ENCODE results near the gene DYSF.
"Not testable (repeated sequence)": the region's sequence is repeated elsewhere in the genome, so short reads cannot be mapped to it uniquely, and the experiment has no call there.

Gene DYSF

DNA sequence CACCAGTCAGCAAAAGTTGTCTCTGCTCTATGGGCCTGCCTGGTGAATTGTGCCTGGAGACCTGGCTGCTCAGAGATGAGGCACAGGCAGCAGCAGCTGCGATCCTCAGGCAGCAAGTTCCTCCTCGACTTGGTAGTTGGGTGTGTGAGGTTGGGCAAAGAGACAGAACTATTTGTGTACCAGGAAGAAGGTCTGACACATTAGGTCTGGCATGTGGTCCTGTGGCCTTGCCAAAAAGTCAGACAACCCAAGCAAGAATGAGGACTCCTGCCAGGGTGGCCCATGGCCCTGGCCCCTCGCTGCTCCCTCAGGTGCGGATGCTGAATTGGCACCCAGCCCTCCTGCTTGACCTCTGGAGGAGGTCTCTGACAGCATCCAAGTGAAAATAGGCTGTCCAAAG is 192.7 kb downstream of the DYSF start:
- TF ChIP-seq, protein P1, sequence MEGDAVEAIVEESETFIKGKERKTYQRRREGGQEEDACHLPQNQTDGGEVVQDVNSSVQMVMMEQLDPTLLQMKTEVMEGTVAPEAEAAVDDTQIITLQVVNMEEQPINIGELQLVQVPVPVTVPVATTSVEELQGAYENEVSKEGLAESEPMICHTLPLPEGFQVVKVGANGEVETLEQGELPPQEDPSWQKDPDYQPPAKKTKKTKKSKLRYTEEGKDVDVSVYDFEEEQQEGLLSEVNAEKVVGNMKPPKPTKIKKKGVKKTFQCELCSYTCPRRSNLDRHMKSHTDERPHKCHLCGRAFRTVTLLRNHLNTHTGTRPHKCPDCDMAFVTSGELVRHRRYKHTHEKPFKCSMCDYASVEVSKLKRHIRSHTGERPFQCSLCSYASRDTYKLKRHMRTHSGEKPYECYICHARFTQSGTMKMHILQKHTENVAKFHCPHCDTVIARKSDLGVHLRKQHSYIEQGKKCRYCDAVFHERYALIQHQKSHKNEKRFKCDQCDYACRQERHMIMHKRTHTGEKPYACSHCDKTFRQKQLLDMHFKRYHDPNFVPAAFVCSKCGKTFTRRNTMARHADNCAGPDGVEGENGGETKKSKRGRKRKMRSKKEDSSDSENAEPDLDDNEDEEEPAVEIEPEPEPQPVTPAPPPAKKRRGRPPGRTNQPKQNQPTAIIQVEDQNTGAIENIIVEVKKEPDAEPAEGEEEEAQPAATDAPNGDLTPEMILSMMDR (IDR thresholded peaks at IDR 0.05; ENCODE audit: low read length, missing control alignments) = no peak
- no peak overlapping the region for H3K4me3 ChIP-seq (replicated peaks; ENCODE audit: low read depth, low read length)
- peak; percentile 45 for DNase-seq (ENCODE audit: low read depth)

DNA sequence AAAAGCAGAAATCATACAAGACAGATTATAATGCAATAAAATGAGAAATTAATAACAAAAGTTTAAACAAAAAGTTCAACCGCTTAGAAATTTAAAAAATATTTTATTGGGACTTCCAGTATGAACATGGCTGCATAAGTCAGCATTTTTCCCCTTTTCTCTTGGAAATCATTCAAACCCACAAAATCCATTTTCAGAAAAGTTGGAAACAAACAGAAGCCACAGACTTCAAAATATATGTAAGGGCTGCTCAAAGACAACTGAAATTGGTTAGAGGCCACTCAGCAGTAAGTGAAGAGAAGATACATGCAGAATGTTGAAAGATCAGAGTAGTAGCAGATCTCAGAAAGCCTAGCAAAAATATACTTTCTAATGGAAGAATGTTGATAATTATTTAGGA is 194.0 kb downstream of the DYSF start:
- H3K4me3 ChIP-seq (replicated peaks; ENCODE audit: low read depth, low read length) = no peak overlapping the region
- TF ChIP-seq, protein P1 (IDR thresholded peaks at IDR 0.05; ENCODE audit: low read length, missing control alignments) = no peak
- DNase-seq (ENCODE audit: low read depth) = no peak

DNA sequence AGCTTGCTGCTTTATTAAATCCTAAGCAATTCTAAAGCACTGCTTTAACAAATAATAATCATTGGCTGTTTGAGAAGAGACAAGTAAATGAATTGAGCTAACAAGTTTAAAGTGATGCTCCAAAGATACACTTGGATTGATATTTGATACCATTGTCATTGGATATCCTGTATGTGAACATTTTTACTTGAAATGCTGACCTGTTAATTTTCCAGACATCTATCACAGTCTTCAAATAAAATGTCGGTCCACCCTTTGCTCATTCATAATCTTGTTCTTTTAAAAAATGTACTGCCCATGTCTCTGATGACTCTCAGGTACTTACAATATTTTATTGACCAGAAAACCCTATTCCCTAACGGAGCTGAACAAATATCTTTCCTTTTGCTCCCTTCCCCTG is 202.1 kb downstream of the DYSF start:
- TF ChIP-seq, protein P1 (IDR thresholded peaks at IDR 0.05; ENCODE audit: low read length, missing control alignments) = no peak
- no peak for DNase-seq (ENCODE audit: low read depth)
- no peak overlapping the region for H3K4me3 ChIP-seq (replicated peaks; ENCODE audit: low read depth, low read length)

DNA sequence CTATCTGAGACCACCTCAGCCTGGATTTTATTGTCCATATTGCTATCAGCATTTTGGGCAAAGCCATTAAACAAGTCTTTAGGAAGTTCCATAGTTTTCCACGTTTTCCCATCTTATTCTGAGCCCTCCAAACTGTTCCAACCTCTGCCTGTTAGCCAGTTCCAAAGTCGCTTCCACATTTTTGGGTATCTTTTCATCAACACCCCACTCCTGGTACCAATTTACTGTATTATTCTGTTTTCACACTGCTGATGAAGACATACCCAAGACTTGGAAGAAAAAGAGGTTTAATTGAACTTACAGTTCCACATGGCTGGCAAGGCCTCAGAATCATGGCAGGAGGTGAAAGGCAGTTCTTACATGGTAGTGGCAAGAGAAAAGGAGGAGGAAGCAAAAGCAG is 204.9 kb downstream of the DYSF start:
- DNase-seq (ENCODE audit: low read depth); H3K4me3 ChIP-seq (replicated peaks; ENCODE audit: low read depth, low read length): not testable (repeated sequence)

DNA sequence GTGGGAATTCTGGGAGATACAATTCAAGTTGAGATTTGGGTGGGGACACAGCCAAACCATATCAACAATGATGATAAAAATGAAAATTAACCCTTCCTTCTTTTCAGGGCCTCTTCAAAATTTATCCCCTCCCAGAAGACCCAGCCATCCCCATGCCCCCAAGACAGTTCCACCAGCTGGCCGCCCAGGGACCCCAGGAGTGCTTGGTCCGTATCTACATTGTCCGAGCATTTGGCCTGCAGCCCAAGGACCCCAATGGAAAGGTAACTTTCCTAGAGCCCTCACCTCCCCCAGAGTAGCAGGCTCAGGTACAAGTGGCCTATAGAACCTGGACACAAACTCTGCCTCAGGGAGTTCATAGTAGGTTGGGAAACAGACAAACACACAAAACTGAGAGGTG is 205.4 kb downstream of the DYSF start:
- DNase-seq (ENCODE audit: low read depth) = no peak
- TF ChIP-seq, protein P1 (IDR thresholded peaks at IDR 0.05; ENCODE audit: low read length, missing control alignments) = no peak
- no peak overlapping the region for H3K4me3 ChIP-seq (replicated peaks; ENCODE audit: low read depth, low read length)

DNA sequence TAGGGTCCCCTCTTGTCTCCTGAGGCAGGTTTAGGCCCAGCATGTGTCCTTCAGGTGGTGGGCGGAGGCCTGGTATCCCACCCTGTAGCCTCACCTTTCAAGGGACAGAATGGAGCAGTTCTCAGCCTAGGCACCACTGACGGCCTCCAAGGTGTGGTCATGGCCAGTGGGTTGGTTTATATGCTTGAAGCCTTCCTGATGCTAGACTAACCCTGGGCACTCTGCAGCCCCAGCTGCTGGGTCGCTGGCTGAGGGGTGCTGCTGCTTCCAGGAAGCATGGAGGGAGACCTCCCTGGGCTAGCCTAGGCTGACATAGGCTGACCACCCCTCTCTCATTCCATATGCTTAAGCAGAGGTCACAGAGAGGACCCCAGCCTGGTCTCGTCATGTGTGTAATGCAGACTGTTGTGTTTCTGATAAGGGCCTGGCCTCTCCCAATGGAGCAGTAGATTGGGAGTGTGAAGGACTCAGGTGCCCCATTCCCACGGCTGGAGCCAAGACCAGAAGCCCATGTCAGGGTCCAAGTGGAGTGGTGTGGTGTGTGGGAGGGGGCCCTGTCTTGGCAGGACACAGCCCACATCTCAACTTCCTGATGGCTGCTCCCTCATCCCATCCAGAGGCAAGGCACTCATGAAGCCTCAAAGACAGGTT is 206.6 kb downstream of the DYSF start:
- H3K4me3 ChIP-seq (replicated peaks; ENCODE audit: low read depth, low read length) = no peak overlapping the region
- TF ChIP-seq, protein P1 (IDR thresholded peaks at IDR 0.05; ENCODE audit: low read length, missing control alignments) = no peak
- DNase-seq (ENCODE audit: low read depth) = no peak

DNA sequence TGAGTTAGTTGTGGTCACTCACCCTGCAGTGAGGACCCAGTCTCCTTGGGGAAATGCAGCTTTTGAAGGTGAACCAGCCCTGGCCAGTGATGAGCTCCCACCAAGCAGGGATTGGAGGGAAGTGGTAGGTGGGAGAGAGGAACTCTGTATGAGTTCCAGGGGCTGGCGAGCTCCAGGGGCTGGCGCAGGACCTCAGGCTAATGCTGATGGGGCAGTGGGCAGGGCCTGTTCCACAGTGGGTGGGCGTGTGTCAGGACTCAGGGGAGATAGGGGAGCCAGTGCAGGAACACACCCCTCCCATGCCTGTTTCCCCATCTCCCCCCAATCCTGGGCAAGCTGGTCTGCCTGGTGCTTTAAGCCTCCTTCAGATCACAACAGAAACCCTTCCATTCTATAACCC is 208.4 kb downstream of the DYSF start:
- TF ChIP-seq, protein P1 (IDR thresholded peaks at IDR 0.05; ENCODE audit: low read length, missing control alignments) = no peak
- no peak overlapping the region for H3K4me3 ChIP-seq (replicated peaks; ENCODE audit: low read depth, low read length)
- no peak for DNase-seq (ENCODE audit: low read depth)
